Caco-2 (cell line): ENCODE data around the gene ARHGAP42. TPM values are rescaled to one million over a fixed set of nuclear protein-coding genes. Genes with fewer than 3 reads are reported as not detected.

ENCODE experiments used
- BruUV-seq: library from RNA; stranded (reverse); fragments of 400-500 nt; replicated peaks from 2 replicates; lab custom pipeline; 2021; lab: Mats Ljungman, UMichigan
- CTCF ChIA-PET: fragments of 300-600 bp; sonication (Branson Sonifier 250); formaldehyde crosslinking; loops from one replicate; lab custom pipeline; 2022; ENCODE audit warnings: antibody characterized with exemption; lab: Charles Lee
- POLR2A ChIA-PET: fragments of 300-600 bp; sonication (Branson Sonifier 250); formaldehyde crosslinking; loops from one replicate; lab custom pipeline; 2022; ENCODE audit warnings: antibody characterized with exemption; lab: Charles Lee
- DNase-seq, 2 experiments: peaks; one replicate each; pipeline versions ENCODE4 v3.0.0 to v3.0.0-alpha.2; 2020 to 2022
- H3K27me3 ChIP-seq: replicated peaks from 2 replicates; pipeline ENCODE4 v1.6.0; 2011; ENCODE audit warnings: low read length; ENCODE audit not compliant: control insufficient read depth, insufficient read depth
- H3K36me3 ChIP-seq: 2 replicates; pipeline ENCODE4 v1.5.1; 2011; ENCODE audit warnings: low read length; ENCODE audit not compliant: control insufficient read depth, insufficient read depth
- H3K4me1 ChIP-seq: fragments of 250-450 bp; sonication (Bioruptor Pico); 2 replicates; pipeline ENCODE4 v1.5.1; 2020; ENCODE audit warnings: mild to moderate bottlenecking
- H3K4me3 ChIP-seq: 2 replicates; pipeline ENCODE4 v1.5.1; 2011; ENCODE audit warnings: low read depth, mild to moderate bottlenecking, control low read depth, low read length
- H3K9me3 ChIP-seq: fragments of 250-450 bp; sonication (Bioruptor Pico); 2 replicates; pipeline ENCODE4 v1.5.1; 2020; ENCODE audit warnings: mild to moderate bottlenecking, moderate library complexity
- H3K27ac Mint-ChIP-seq: one replicate; pipeline ENCODE4 v1.8.0; 2022; ENCODE audit warnings: mixed read lengths; ENCODE audit not compliant: unreplicated experiment
- H3K27me3 Mint-ChIP-seq: one replicate; pipeline ENCODE4 v1.8.0; 2022; ENCODE audit warnings: mixed read lengths; ENCODE audit not compliant: insufficient read depth, unreplicated experiment
- H3K36me3 Mint-ChIP-seq: one replicate; pipeline ENCODE4 v1.8.0; 2022; ENCODE audit warnings: mild to moderate bottlenecking, mixed read lengths; ENCODE audit not compliant: insufficient read depth, unreplicated experiment
- H3K4me1 Mint-ChIP-seq: one replicate; pipeline ENCODE4 v1.8.0; 2022; ENCODE audit warnings: low read depth, mixed read lengths; ENCODE audit not compliant: unreplicated experiment
- H3K4me3 Mint-ChIP-seq: one replicate; pipeline ENCODE4 v1.8.0; 2022; ENCODE audit warnings: mild to moderate bottlenecking, moderate library complexity, mixed read lengths; ENCODE audit not compliant: unreplicated experiment
- H3K9me3 Mint-ChIP-seq: one replicate; pipeline ENCODE4 v1.8.0; 2022; ENCODE audit warnings: mixed read lengths; ENCODE audit not compliant: unreplicated experiment
- CTCF ChIP-seq, 2 experiments: fragments of 200-600 bp in 1 of 2; IDR thresholded peaks; 1 replicate in 1 of 2; 2 replicates in 1 of 2; pipeline versions ENCODE4 v1.5.1 to v1.8.0; 2011 to 2022; ENCODE audit warnings: antibody characterized with exemption in 1 of 2, control low read depth in 1 of 2, inconsistent platforms in 1 of 2, low read depth in 1 of 2, low read length in 1 of 2, mild to moderate bottlenecking in 1 of 2, moderate library complexity in 1 of 2; ENCODE audit not compliant: insufficient read depth in 1 of 2, severe bottlenecking in 1 of 2, unreplicated experiment in 1 of 2
- intact Hi-C: fragments of 100-400 bp; cut with micrococcal nuclease; formaldehyde crosslinking; loops from one replicate; pipeline ENCODE4 v1.10.0; 2022; ENCODE audit not compliant: unreplicated experiment
- total RNA-seq: library from RNA; stranded (reverse); gene quantifications from 2 replicates; pipeline ENCODE4 v1.2.3, GENCODE V29; 2022

The ARHGAP42 gene
- total RNA-seq, 1 experiment from 2014 or later: 8.4 TPM

GRCh38 chr11:100740440-100740839, 53.4 kb downstream of the ARHGAP42 start:
- H3K27me3 ChIP-seq: no peaks in the 10 kb centered on the region
- DNase-seq: no peak
- Mint-ChIP-seq H3K9me3 (peaks cover 10% of the 10 kb centered on the region), H3K4me1 (peaks cover 34% of the 10 kb centered on the region), H3K4me3 (no peak overlapping the region), H3K36me3 (no peaks in the 10 kb centered on the region), H3K27me3 (no peaks in the 10 kb centered on the region), H3K27ac (no peak overlapping the region)
- ChIA-PET CTCF (no interaction called here), POLR2A (no interaction called here)
- intact Hi-C loops: no loop called here
- H3K9me3 ChIP-seq: no peaks in the 10 kb centered on the region
- H3K4me3 ChIP-seq: no peak overlapping the region
- peaks cover 22% of the 10 kb centered on the region for H3K4me1 ChIP-seq
- BruUV-seq: no TSS peak
- TF ChIP-seq CTCF (IDR thresholded peaks at IDR 0.05; ENCODE audit: insufficient read depth in 1 of 2, low read depth in 1 of 2, low read length in 1 of 2, severe bottlenecking in 1 of 2, unreplicated experiment in 1 of 2): no peak
- H3K36me3 ChIP-seq: no peaks in the 10 kb centered on the region

- CTCF ChIA-PET: no interaction called here
These were observed 55.0 kb downstream of the ARHGAP42 start for GRCh38 chr11:100741866-100742625.

GRCh38 chr11:100746448-100746847, 59.4 kb downstream of the ARHGAP42 start:
- BruUV-seq: no TSS peak
- Histone ChIP-seq H3K4me1 (no peaks in the 10 kb centered on the region), H3K9me3 (peaks cover 11% of the 10 kb centered on the region), H3K36me3 (peaks cover under 1% of the 10 kb centered on the region; the same call in 1 of the 2 replicates), H3K4me3 (no peak overlapping the region), H3K27me3 (no peaks in the 10 kb centered on the region)
- no peak overlapping the region for H3K27ac Mint-ChIP-seq
- TF ChIP-seq CTCF (IDR thresholded peaks at IDR 0.05; ENCODE audit: insufficient read depth in 1 of 2, low read depth in 1 of 2, low read length in 1 of 2, severe bottlenecking in 1 of 2, unreplicated experiment in 1 of 2): no peak
- no peak for DNase-seq
- H3K9me3 Mint-ChIP-seq: peaks cover 27% of the 10 kb centered on the region
- intact Hi-C loops: no loop called here
- CTCF ChIA-PET: no interaction called here
- POLR2A ChIA-PET: no interaction called here
- peaks cover 5% of the 10 kb centered on the region for H3K4me1 Mint-ChIP-seq
- H3K27me3 Mint-ChIP-seq: no peaks in the 10 kb centered on the region
- no peak overlapping the region for H3K4me3 Mint-ChIP-seq
- H3K36me3 Mint-ChIP-seq: peaks cover 5% of the 10 kb centered on the region

More at GRCh38 chr11:100741866-100742625, 55.0 kb downstream of the ARHGAP42 start:
- no peaks in the 10 kb centered on the region for H3K9me3 ChIP-seq
- H3K27me3 ChIP-seq: no peaks in the 10 kb centered on the region
- no TSS peak for BruUV-seq
- H3K4me1 Mint-ChIP-seq: peaks cover 20% of the 10 kb centered on the region
- H3K9me3 Mint-ChIP-seq: no peaks in the 10 kb centered on the region
- H3K36me3 ChIP-seq: no peaks in the 10 kb centered on the region
- no peak overlapping the region for H3K4me3 Mint-ChIP-seq
- DNase-seq: no peak
- peaks cover 22% of the 10 kb centered on the region for H3K4me1 ChIP-seq
- intact Hi-C loops: no loop called here
- H3K27me3 Mint-ChIP-seq: no peaks in the 10 kb centered on the region
- H3K27ac Mint-ChIP-seq: no peak overlapping the region
- H3K36me3 Mint-ChIP-seq: no peaks in the 10 kb centered on the region
- TF ChIP-seq CTCF (IDR thresholded peaks at IDR 0.05; ENCODE audit: insufficient read depth in 1 of 2, low read depth in 1 of 2, low read length in 1 of 2, severe bottlenecking in 1 of 2, unreplicated experiment in 1 of 2): no peak
- POLR2A ChIA-PET: no interaction called here
- H3K4me3 ChIP-seq: no peak overlapping the region
